OCI-LY1 (cell line): ENCODE results near the gene NUDT17.
A peak's percentile ranks its signal among the peaks of the same experiment; 100 is the strongest.

Experiments used
- H2AFZ ChIP-seq: fragments of 200-600 bp; sonication (generic), shearing (Covaris generic); 2 replicates; pipeline ENCODE4 v1.6.0; 2014; ENCODE audit warnings: antibody characterized with exemption, mild to moderate bottlenecking, low read length
- H3F3A ChIP-seq: fragments of 200-600 bp; sonication (generic), shearing (Covaris generic); 2 replicates; pipeline ENCODE4 v1.6.0; 2014; ENCODE audit warnings: mild to moderate bottlenecking, antibody characterized with exemption, low read length, moderate library complexity; ENCODE audit not compliant: insufficient read depth
- H3K27ac ChIP-seq: fragments of 200-600 bp; sonication (generic); 2 replicates; pipeline ENCODE4 v1.5.1; 2014; ENCODE audit warnings: low read length, mixed run types, mild to moderate bottlenecking, low read depth; ENCODE audit not compliant: poor library complexity, severe bottlenecking
- H3K27me3 ChIP-seq: fragments of 200-600 bp; sonication (generic); 2 replicates; pipeline ENCODE4 v1.6.0; 2014; ENCODE audit warnings: antibody characterized with exemption, mild to moderate bottlenecking, low read length, moderate library complexity; ENCODE audit not compliant: insufficient read depth
- H3K36me3 ChIP-seq: fragments of 200-600 bp; sonication (generic); 2 replicates; pipeline ENCODE4 v1.6.1; 2014; ENCODE audit warnings: mild to moderate bottlenecking, antibody characterized with exemption, low read length, moderate library complexity, mixed read lengths; ENCODE audit not compliant: insufficient read depth
- H3K4me1 ChIP-seq: fragments of 200-600 bp; sonication (generic); 2 replicates; pipeline ENCODE4 v1.5.1; 2014; ENCODE audit warnings: mild to moderate bottlenecking, low read length, moderate library complexity; ENCODE audit not compliant: insufficient read depth, severe bottlenecking
- H3K4me2 ChIP-seq: fragments of 200-600 bp; sonication (generic), shearing (Covaris generic); 2 replicates; pipeline ENCODE4 v1.6.1; 2014; ENCODE audit warnings: low read length
- H3K4me3 ChIP-seq: fragments of 200-600 bp; sonication (generic); 2 replicates; pipeline ENCODE4 v1.5.1; 2014; ENCODE audit warnings: low read length, low read depth, mild to moderate bottlenecking, mixed read lengths; ENCODE audit not compliant: poor library complexity, severe bottlenecking
- H3K79me2 ChIP-seq: fragments of 200-600 bp; shearing (Covaris generic); 2 replicates; pipeline ENCODE4 v1.6.1; 2016; ENCODE audit warnings: mixed run types, low read length, mixed read lengths; ENCODE audit not compliant: insufficient read depth
- H3K9ac ChIP-seq: fragments of 200-600 bp; sonication (generic), shearing (Covaris generic); 2 replicates; pipeline ENCODE4 v1.6.1; 2014; ENCODE audit warnings: mild to moderate bottlenecking, low read length, mixed read lengths
- H3K9me2 ChIP-seq: fragments of 200-600 bp; sonication (generic), shearing (Covaris generic); 2 replicates; pipeline ENCODE4 v1.6.1; 2014; ENCODE audit warnings: low read depth, mild to moderate bottlenecking, low read length, mixed read lengths
- H3K9me3 ChIP-seq: fragments of 200-600 bp; shearing (Covaris generic); 2 replicates; pipeline ENCODE4 v1.6.1; 2014; ENCODE audit warnings: low read length, mixed read lengths
- H4K20me1 ChIP-seq: fragments of 200-600 bp; sonication (generic), shearing (Covaris generic); 2 replicates; pipeline ENCODE4 v1.6.0; 2016; ENCODE audit warnings: mild to moderate bottlenecking, low read length; ENCODE audit not compliant: insufficient read depth
- CTCF ChIP-seq: fragments of 200-600 bp; sonication (generic), shearing (Covaris generic); IDR thresholded peaks from 2 replicates; pipeline ENCODE4 v1.5.1; 2017; ENCODE audit warnings: mild to moderate bottlenecking, antibody characterized with exemption, low read length, moderate library complexity, mixed read lengths
- EZH2 ChIP-seq: fragments of 200-600 bp; sonication (generic), shearing (Covaris generic); IDR thresholded peaks from 2 replicates; pipeline ENCODE4 v1.8.0; 2017; ENCODE audit warnings: borderline replicate concordance, mixed run types, mild to moderate bottlenecking, antibody characterized with exemption, low read length, moderate library complexity, mixed read lengths

The NUDT17 gene

GRCh38 chr1:145859491-145860023 is 14.1 kb downstream of the NUDT17 start:
- Histone ChIP-seq H3F3A (no peaks in the 10 kb centered on the region), H4K20me1 (no peaks in the 10 kb centered on the region), H3K27ac (peak overlapping the region; percentile 4), H3K4me2 (peak overlapping the region; percentile 66), H3K4me1 (peaks cover 12% of the 10 kb centered on the region), H3K4me3 (peak overlapping the region; percentile 69), H3K36me3 (peaks cover 5% of the 10 kb centered on the region; the same call in 1 of the 2 replicates), H2AFZ (peak overlapping the region; percentile 90), H3K9me3 (no peaks in the 10 kb centered on the region), H3K27me3 (no peaks in the 10 kb centered on the region), H3K9ac (peak overlapping the region; percentile 59), H3K79me2 (no peaks in the 10 kb centered on the region), H3K9me2 (no peaks in the 10 kb centered on the region)
- TF ChIP-seq CTCF (no peak), EZH2 (no peak)

GRCh38 chr1:145863282-145864018 is 18.0 kb downstream of the NUDT17 start:
- Histone ChIP-seq H3K9me2 (no peaks in the 10 kb centered on the region), H3K4me2 (no peak overlapping the region), H3K27me3 (peaks cover 6% of the 10 kb centered on the region; the same call in 1 of the 2 replicates), H3K79me2 (no peaks in the 10 kb centered on the region), H3K9ac (no peak overlapping the region), H2AFZ (no peak overlapping the region), H3K4me1 (no peaks in the 10 kb centered on the region), H4K20me1 (no peaks in the 10 kb centered on the region), H3K4me3 (no peak overlapping the region), H3K9me3 (no peaks in the 10 kb centered on the region), H3F3A (no peaks in the 10 kb centered on the region), H3K27ac (no peak overlapping the region), H3K36me3 (no peaks in the 10 kb centered on the region)
- TF ChIP-seq EZH2 (no peak), CTCF (no peak)

GRCh38 chr1:145868232-145868631 is 22.8 kb downstream of the NUDT17 start:
- H3K4me3 ChIP-seq: no peak overlapping the region
- H3F3A ChIP-seq: no peaks in the 10 kb centered on the region
- TF ChIP-seq CTCF (no peak), EZH2 (no peak)
- no peaks in the 10 kb centered on the region for H3K79me2 ChIP-seq
- H3K27me3 ChIP-seq: peaks cover 11% of the 10 kb centered on the region; the same call in 1 of the 2 replicates
- no peaks in the 10 kb centered on the region for H3K9me2 ChIP-seq
- no peaks in the 10 kb centered on the region for H4K20me1 ChIP-seq
- no peaks in the 10 kb centered on the region for H3K4me1 ChIP-seq
- no peaks in the 10 kb centered on the region for H3K9me3 ChIP-seq
- no peaks in the 10 kb centered on the region for H3K36me3 ChIP-seq
- no peak overlapping the region for H3K9ac ChIP-seq
- no peak overlapping the region for H2AFZ ChIP-seq
- no peak overlapping the region for H3K4me2 ChIP-seq
- H3K27ac ChIP-seq: no peak overlapping the region
